ENCODE data around the gene MICAL2.

The MICAL2 gene

DNA sequence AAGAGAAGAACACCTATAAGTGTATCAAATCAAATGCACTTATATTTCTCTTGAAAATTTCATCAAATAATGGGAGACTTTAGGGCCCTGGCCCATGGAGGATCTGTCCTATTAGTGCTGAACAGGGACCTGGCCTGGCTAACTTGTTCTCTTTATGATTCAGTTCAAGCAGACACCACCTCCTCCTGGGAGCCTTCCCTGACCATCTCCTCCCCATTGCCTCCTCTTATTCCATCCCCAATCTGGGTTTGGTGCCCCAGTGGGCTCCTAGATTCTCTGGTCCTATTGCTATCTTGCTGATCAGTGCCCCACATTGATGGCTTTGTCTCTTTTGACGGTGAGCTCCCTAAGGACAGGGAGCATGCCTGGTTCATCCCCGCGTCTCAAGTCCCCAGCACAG lies 60.1 kb downstream of the MICAL2 start:
- FAIRE-seq (no peak), DNase-seq (ENCODE audit: insufficient read length, low spot score) (no peak)
- TF ChIP-seq SPI1 (IDR thresholded peaks at IDR 0.05; ENCODE audit: low read depth, low read length) (no peak), POLR2AphosphoS5 (IDR thresholded peaks at IDR 0.05; ENCODE audit: low read depth, low read length) (no peak), POLR2A (IDR thresholded peaks at IDR 0.05; ENCODE audit: low read depth, low read length) (no peak), PAX5 (IDR thresholded peaks at IDR 0.05; ENCODE audit: insufficient read depth, low read length, severe bottlenecking) (no peak), POU2F2 (IDR thresholded peaks at IDR 0.05; ENCODE audit: low read depth, low read length) (no peak), TAF1 (IDR thresholded peaks at IDR 0.05; ENCODE audit: low read depth, low read length) (no peak)

DNA sequence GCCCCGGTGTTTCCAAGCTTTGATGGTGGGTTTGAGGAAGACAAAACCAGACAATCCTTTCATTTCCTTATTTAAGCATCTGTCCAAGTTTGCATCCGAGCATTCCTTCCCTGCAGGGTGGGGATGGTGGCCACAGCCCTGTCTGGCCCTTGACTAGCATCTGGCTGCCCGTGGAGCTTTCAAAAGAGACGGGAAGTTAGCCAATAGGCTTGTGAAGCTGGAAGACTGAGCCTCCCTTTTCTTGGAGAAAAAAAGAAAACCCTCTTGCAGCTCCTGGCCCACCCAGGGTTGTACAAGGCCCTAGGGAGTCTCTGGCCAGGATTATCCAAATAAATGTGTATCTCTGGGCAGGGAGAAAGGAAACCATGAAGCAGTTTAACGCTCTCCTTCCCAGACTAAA lies 60.6 kb downstream of the MICAL2 start:
- no peak for FAIRE-seq

DNA sequence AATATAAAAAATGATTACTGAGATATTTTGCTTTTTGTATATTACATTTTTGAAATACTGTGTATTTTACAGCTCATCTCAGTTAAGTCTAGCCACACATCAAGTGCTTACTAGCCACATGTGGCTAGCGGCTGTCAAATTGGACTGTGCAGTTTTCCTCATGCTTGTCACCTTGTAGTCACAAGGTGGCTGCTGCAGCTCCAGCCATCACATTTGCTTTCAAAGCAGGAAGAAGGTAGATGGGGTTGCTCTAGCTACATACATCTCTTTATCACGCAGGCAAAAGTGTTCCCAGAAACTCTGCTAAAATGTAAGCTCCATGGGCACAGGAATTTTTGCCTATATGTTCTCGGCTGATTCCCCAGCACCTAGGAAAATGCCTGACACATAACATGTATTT lies 61.5 kb downstream of the MICAL2 start:
- no peak for FAIRE-seq
- no peak for TF ChIP-seq SPI1 (IDR thresholded peaks at IDR 0.05; ENCODE audit: low read depth, low read length)
- no peak for TF ChIP-seq POU2F2 (IDR thresholded peaks at IDR 0.05; ENCODE audit: low read depth, low read length)
- TF ChIP-seq TAF1 (IDR thresholded peaks at IDR 0.05; ENCODE audit: low read depth, low read length), result no peak
- no peak for DNase-seq (ENCODE audit: insufficient read length, low spot score)

More for the DNA sequence above, 60.6 kb downstream of the MICAL2 start:
- no peak for DNase-seq (ENCODE audit: insufficient read length, low spot score)
- TF ChIP-seq POLR2A (IDR thresholded peaks at IDR 0.05; ENCODE audit: low read depth, low read length) (no peak), POLR2AphosphoS5 (IDR thresholded peaks at IDR 0.05; ENCODE audit: low read depth, low read length) (no peak), SPI1 (IDR thresholded peaks at IDR 0.05; ENCODE audit: low read depth, low read length) (no peak), PAX5 (IDR thresholded peaks at IDR 0.05; ENCODE audit: insufficient read depth, low read length, severe bottlenecking) (no peak), POU2F2 (IDR thresholded peaks at IDR 0.05; ENCODE audit: low read depth, low read length) (no peak), TAF1 (IDR thresholded peaks at IDR 0.05; ENCODE audit: low read depth, low read length) (no peak)

DNA sequence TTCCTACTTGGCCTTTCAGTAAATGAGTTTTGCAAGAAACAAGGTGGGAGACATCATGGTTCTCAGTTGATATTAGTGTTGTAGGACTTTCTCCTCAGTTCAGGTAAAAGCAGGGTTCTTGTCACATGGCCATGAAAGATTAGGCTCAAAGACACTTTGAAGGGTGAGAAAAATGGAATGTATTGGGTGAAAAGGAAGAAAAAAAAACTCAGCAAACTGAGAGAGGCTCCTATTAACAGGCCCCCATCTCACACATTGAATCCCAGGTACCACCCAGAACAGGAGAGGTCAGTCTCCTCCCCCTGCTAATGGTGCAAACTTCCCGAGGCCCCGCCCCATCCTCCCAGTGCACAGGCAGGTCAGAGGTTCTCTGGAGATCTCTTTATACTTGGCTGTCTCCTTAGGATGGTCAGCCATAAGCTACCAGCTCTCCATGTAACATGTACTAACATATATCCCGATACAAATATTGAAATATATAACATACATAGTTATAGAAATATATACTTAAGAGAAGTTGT lies 62.2 kb downstream of the MICAL2 start:
- FAIRE-seq, result no peak
- DNase-seq (ENCODE audit: insufficient read length, low spot score), result no peak
- TF ChIP-seq POLR2A (IDR thresholded peaks at IDR 0.05; ENCODE audit: low read depth, low read length), result no peak
- no peak for TF ChIP-seq POLR2AphosphoS5 (IDR thresholded peaks at IDR 0.05; ENCODE audit: low read depth, low read length)
- TF ChIP-seq SPI1 (IDR thresholded peaks at IDR 0.05; ENCODE audit: low read depth, low read length), result no peak
- TF ChIP-seq TAF1 (IDR thresholded peaks at IDR 0.05; ENCODE audit: low read depth, low read length), result no peak
- no peak for TF ChIP-seq PAX5 (IDR thresholded peaks at IDR 0.05; ENCODE audit: insufficient read depth, low read length, severe bottlenecking)
- TF ChIP-seq POU2F2 (IDR thresholded peaks at IDR 0.05; ENCODE audit: low read depth, low read length), result no peak

DNA sequence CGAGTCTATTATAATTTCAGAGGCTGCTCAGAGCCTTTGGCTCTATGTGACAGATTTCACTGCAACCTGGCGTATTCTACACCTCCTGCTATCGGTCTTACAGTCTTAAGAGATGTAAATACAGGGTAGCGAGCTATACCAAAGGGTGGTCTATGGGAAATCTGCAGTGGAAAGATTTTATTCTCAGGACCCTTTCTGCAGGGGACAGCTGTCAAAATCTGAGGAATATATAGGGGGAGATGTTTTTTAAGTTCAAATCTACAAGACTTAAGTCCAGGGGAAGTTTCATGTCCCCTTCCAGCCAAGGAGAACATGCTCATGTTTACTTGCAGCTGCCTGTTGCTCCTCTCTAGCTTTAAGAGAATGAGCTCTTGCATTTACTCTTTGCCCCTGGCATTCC lies 62.7 kb downstream of the MICAL2 start:
- FAIRE-seq, result no peak
- TF ChIP-seq TAF1 (IDR thresholded peaks at IDR 0.05; ENCODE audit: low read depth, low read length) (no peak), POLR2AphosphoS5 (IDR thresholded peaks at IDR 0.05; ENCODE audit: low read depth, low read length) (no peak), PAX5 (IDR thresholded peaks at IDR 0.05; ENCODE audit: insufficient read depth, low read length, severe bottlenecking) (no peak), POLR2A (IDR thresholded peaks at IDR 0.05; ENCODE audit: low read depth, low read length) (no peak), POU2F2 (IDR thresholded peaks at IDR 0.05; ENCODE audit: low read depth, low read length) (no peak), SPI1 (IDR thresholded peaks at IDR 0.05; ENCODE audit: low read depth, low read length) (no peak)

DNA sequence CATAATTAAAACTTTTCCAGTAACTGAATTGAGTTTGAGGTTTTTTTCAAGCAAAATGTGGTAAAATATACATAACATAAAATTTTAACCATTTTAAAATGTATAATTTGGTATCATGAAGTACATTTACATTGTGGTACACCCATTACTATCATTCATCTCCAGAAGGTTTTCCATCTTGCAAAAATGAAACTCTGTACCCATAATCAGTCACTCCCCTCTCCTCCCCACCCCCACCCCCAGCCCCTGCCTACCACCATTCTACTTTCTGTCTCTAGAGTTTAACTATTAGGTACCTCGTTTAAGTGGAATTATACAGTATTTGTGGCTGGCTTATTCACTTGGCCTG lies 63.7 kb downstream of the MICAL2 start:
- FAIRE-seq, result no peak

More for the DNA sequence above, 62.7 kb downstream of the MICAL2 start:
- no peak for DNase-seq (ENCODE audit: insufficient read length, low spot score)

DNA sequence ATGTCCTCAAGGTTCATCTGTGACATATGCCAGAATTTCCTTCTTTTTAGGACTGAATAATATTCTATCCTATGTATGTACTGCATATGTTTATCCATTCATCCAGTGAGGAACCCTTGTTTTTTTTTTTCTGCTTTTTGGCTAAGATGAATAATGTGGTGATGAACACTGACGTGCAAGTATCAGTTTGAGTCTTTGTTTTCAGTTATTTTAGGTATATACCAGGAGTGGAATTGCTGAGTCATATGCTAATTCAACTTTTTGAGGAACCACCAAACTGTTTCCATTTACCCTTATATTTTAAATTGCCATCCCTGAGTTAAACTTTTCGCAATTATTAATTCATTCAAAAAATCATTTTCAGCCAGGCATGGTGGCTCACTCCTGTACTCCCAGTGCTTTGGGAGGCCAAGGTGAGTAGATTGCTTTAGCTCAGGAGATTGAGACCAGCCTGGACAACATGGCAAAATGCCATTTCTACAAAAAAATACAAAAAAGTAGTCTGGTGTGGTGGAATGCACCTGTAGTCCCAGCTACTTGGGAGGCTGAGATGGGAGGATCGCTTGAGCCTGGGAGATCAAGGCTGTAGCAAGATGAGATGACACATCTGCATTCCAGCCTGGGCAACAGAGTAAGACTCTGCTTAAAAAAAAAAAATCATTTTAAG lies 64.2 kb downstream of the MICAL2 start:
- FAIRE-seq, result peak; percentile 48
- no peak for DNase-seq (ENCODE audit: insufficient read length, low spot score)

More for the DNA sequence above, 63.7 kb downstream of the MICAL2 start:
- TF ChIP-seq SPI1 (IDR thresholded peaks at IDR 0.05; ENCODE audit: low read depth, low read length) (no peak), PAX5 (IDR thresholded peaks at IDR 0.05; ENCODE audit: insufficient read depth, low read length, severe bottlenecking) (no peak), POLR2AphosphoS5 (IDR thresholded peaks at IDR 0.05; ENCODE audit: low read depth, low read length) (no peak), TAF1 (IDR thresholded peaks at IDR 0.05; ENCODE audit: low read depth, low read length) (no peak), POLR2A (IDR thresholded peaks at IDR 0.05; ENCODE audit: low read depth, low read length) (no peak), POU2F2 (IDR thresholded peaks at IDR 0.05; ENCODE audit: low read depth, low read length) (no peak)
- no peak for DNase-seq (ENCODE audit: insufficient read length, low spot score)

DNA sequence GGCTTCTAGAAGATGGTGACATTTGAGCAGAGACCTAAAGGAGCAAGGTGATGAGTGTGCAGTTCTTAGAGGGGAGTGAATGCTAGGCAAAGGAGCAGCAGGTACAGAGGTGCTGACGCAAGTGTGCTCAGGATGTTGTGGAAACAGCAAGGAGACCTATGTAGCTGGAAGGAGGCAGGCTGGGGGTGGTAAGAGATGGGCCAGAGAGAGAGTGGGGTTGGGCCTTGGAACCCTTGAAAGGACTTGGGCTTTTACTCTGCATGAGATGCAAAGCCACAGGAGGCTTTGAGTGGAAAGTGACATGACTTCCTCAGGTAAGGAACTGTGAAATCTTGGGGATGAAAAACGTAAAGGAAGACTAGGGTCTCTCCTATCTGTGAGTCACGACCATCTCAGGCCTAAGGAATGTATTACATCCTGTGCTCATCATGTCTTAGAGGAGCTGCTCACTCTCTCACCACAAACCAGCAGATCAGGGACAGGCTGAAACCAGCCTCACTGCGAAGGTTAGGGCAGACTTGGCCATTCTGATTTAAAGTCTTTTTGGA lies 65.4 kb downstream of the MICAL2 start:
- no peak for TF ChIP-seq POU2F2 (IDR thresholded peaks at IDR 0.05; ENCODE audit: low read depth, low read length)
- no peak for TF ChIP-seq TAF1 (IDR thresholded peaks at IDR 0.05; ENCODE audit: low read depth, low read length)
- TF ChIP-seq POLR2AphosphoS5 (IDR thresholded peaks at IDR 0.05; ENCODE audit: low read depth, low read length), result no peak
- no peak for TF ChIP-seq SPI1 (IDR thresholded peaks at IDR 0.05; ENCODE audit: low read depth, low read length)
- no peak for TF ChIP-seq POLR2A (IDR thresholded peaks at IDR 0.05; ENCODE audit: low read depth, low read length)
- TF ChIP-seq PAX5 (IDR thresholded peaks at IDR 0.05; ENCODE audit: insufficient read depth, low read length, severe bottlenecking), result no peak
- peak; percentile 59 for FAIRE-seq
- DNase-seq (ENCODE audit: insufficient read length, low spot score), result no peak

More for the DNA sequence above, 64.2 kb downstream of the MICAL2 start:
- no peak for TF ChIP-seq POLR2A (IDR thresholded peaks at IDR 0.05; ENCODE audit: low read depth, low read length)
- TF ChIP-seq SPI1 (IDR thresholded peaks at IDR 0.05; ENCODE audit: low read depth, low read length), result peak; percentile 55
- peak; percentile 62 for TF ChIP-seq POU2F2 (IDR thresholded peaks at IDR 0.05; ENCODE audit: low read depth, low read length)
- TF ChIP-seq PAX5 (IDR thresholded peaks at IDR 0.05; ENCODE audit: insufficient read depth, low read length, severe bottlenecking), result no peak
- TF ChIP-seq TAF1 (IDR thresholded peaks at IDR 0.05; ENCODE audit: low read depth, low read length), result no peak
- no peak for TF ChIP-seq POLR2AphosphoS5 (IDR thresholded peaks at IDR 0.05; ENCODE audit: low read depth, low read length)

DNA sequence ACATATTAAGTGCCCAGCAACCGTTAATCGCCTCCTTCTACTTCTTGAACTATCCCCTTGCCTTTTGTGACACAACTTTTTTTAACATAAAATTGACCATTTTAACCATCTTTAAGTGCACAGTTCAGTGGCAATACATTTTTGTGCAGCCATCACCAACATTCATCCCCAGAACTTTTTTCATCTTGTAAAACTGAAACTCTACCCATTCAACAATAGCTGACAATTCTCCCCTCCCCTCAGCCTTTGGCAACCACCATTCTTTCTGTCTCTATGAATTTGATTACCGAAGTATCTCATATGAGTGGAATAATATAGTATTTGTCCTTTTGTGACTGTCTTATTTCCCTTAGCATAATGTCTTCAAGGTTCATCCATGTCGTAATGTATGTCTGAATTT lies 66.0 kb downstream of the MICAL2 start:
- no peak for FAIRE-seq
- DNase-seq (ENCODE audit: insufficient read length, low spot score), result no peak
- TF ChIP-seq PAX5 (IDR thresholded peaks at IDR 0.05; ENCODE audit: insufficient read depth, low read length, severe bottlenecking) (no peak), POLR2AphosphoS5 (IDR thresholded peaks at IDR 0.05; ENCODE audit: low read depth, low read length) (no peak), POU2F2 (IDR thresholded peaks at IDR 0.05; ENCODE audit: low read depth, low read length) (no peak), POLR2A (IDR thresholded peaks at IDR 0.05; ENCODE audit: low read depth, low read length) (no peak), TAF1 (IDR thresholded peaks at IDR 0.05; ENCODE audit: low read depth, low read length) (no peak), SPI1 (IDR thresholded peaks at IDR 0.05; ENCODE audit: low read depth, low read length) (no peak)
